ENCODE results near the gene ZBTB16.

The ZBTB16 gene

DNA sequence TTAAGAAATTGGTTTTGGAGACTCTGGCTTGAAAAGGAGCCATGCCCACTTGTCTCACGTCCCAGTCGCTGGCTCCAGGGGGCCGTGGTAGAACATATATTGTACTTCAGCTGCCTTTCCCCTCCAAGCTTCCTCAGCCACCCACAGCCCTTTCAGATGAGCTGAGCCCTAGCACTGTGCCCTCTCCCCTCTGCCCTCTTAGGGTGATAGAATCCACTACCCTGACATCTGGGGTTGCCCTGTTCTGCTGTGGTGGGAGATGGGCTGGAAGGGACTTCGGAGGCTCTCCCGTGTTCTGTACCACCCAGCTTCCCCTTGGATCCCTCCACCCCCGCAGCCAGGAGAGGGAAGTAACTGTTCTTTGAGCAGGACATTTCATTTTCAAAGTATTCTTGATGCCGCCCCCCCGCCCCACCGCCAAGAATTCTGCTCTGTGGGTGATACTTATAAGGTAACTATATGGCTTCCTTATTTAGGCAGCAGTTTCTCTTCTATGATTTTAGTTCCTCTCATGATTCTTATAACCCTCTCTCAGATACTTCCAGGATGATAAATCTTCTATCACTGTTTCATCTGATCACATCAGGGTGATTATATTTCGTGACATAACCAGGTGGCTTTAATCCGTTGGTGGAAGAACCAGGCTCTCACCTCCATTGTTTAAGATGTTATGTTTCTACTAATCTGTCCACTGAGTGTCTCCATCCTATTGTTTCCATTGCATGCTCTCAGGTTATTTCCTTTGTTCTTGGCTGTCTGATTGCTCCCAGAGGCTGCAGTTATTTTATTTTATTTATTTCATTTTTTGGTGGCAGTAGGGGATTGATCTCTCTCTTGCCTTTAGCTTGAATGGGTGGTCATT lies 24.1 kb downstream of the ZBTB16 start:
- no CpG with 5 or more reads among the region's 11 CpGs for WGBS, 2 donors (ENCODE audit: extremely low coverage in 2 of 2, insufficient read length in 2 of 2, insufficient replicate concordance in 1 of 2)
- no peak overlapping the region for H3K4me2 ChIP-seq (ENCODE audit: insufficient read depth, low read length, poor library complexity, severe bottlenecking)
- H2BK5ac ChIP-seq (ENCODE audit: low read length) = peak overlapping the region; percentile 9
- no peak overlapping the region for H2AK5ac ChIP-seq (ENCODE audit: low read depth, low read length)
- peak overlapping the region; percentile 23 for H3K18ac ChIP-seq (ENCODE audit: low read length)
- H3K36me3 ChIP-seq (replicated peaks in 1 of 2; ENCODE audit: control insufficient read depth in 2 of 2, insufficient read depth in 2 of 2, low read length in 2 of 2) = peaks cover 5 to 30% of the 10 kb centered on the region in 2 donors
- H2BK120ac ChIP-seq (ENCODE audit: low read depth, low read length) = no peak overlapping the region
- no peak overlapping the region for H2BK15ac ChIP-seq (ENCODE audit: low read length)
- H3K14ac ChIP-seq (ENCODE audit: low read length) = no peak overlapping the region
- no peak overlapping the region for H4K91ac ChIP-seq (ENCODE audit: low read depth, low read length, poor library complexity)
- no peak overlapping the region for H3K27ac ChIP-seq (replicated peaks; ENCODE audit: low read length)
- H3K4ac ChIP-seq (ENCODE audit: low read length) = no peak overlapping the region
- DNase-seq (ENCODE audit: low spot score) = no peak
- no peak overlapping the region for H2AFZ ChIP-seq (ENCODE audit: low read length)
- H3K9ac ChIP-seq (ENCODE audit: low read depth, low read length, poor library complexity) = no peak overlapping the region
- peaks cover 6% of the 10 kb centered on the region for H3K79me1 ChIP-seq (ENCODE audit: low read depth, low read length)
- no peak overlapping the region for H2BK12ac ChIP-seq (ENCODE audit: low read length)
- no peak overlapping the region for H4K8ac ChIP-seq (ENCODE audit: low read depth, low read length)
- no peak overlapping the region for H3K23ac ChIP-seq (ENCODE audit: low read depth, low read length, poor library complexity)
- no peaks in the 10 kb centered on the region for H3K9me3 ChIP-seq (replicated peaks in 1 of 2; ENCODE audit: control insufficient read depth in 2 of 2, insufficient read depth in 1 of 2, low read depth in 1 of 2, low read length in 2 of 2)
- H3K27me3 ChIP-seq (ENCODE audit: control insufficient read depth in 3 of 3, insufficient read depth in 3 of 3, low read depth in 1 of 3, low read length in 3 of 3) = no peaks in the 10 kb centered on the region
- H3K4me3 ChIP-seq (ENCODE audit: low read length in 2 of 2) = no peak overlapping the region
- peaks cover 20 to 38% of the 10 kb centered on the region in 2 donors for H3K4me1 ChIP-seq (ENCODE audit: control insufficient read depth in 2 of 2, insufficient read depth in 1 of 2, low read depth in 1 of 2, low read length in 2 of 2)

- H3K4me1 ChIP-seq (ENCODE audit: control insufficient read depth in 2 of 2, insufficient read depth in 1 of 2, low read depth in 1 of 2, low read length in 2 of 2) = peaks cover 13 to 40% of the 10 kb centered on the region in 2 donors
Measured at GRCh38 chr11:114084414-114084813, 24.9 kb downstream of the ZBTB16 start.

DNA sequence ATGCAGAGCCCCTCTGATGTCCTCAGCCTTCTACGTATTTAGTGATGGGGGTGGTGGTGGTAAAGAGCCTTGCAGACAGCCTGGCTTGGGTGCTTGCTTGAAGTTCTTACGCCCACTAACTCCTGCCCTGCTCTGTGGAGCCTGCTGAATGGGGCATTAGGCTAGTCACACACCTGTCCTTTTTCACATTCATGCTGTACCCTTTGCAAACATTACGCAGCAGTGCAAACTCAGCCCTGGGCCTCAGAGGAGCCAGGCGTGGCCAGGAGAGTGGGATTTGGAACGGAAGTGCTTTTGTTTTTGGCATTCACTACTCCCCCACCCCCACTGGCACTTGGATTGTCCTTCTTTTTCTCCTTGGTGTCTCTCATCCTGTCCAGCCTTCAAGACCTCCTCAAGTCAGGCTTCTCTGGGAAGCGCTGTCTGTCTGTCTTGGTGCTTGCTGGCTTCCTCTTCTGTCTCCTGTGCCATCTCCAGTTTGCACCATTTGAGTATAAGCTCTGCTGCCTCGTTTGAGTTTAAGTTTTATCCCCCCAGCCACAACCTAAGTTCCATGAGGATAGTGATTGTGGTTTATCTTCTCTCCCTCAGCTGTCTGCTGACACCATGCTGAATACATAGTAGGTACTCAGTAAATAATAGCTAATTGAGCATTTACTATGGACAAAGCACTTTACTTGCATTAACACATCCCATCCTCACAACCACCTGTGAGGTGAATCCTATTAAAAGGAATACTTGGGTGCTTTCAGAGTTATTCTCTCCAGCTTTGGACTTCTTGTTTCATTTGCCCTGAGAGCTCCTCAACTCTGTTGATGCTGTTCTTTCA lies 26.7 kb downstream of the ZBTB16 start:
- WGBS, 2 donors (ENCODE audit: extremely low coverage in 2 of 2, insufficient read length in 2 of 2, insufficient replicate concordance in 1 of 2) = no CpG with 5 or more reads among the region's 7 CpGs
- no peak overlapping the region for H3K4ac ChIP-seq (ENCODE audit: low read length)
- no peak overlapping the region for H3K23ac ChIP-seq (ENCODE audit: low read depth, low read length, poor library complexity)
- no peak overlapping the region for H4K91ac ChIP-seq (ENCODE audit: low read depth, low read length, poor library complexity)
- no peak overlapping the region for H2BK12ac ChIP-seq (ENCODE audit: low read length)
- no peak overlapping the region for H2BK5ac ChIP-seq (ENCODE audit: low read length)
- no peaks in the 10 kb centered on the region for H3K9me3 ChIP-seq (replicated peaks in 1 of 2; ENCODE audit: control insufficient read depth in 2 of 2, insufficient read depth in 1 of 2, low read depth in 1 of 2, low read length in 2 of 2)
- H3K14ac ChIP-seq (ENCODE audit: low read length) = no peak overlapping the region
- no peak overlapping the region for H2AFZ ChIP-seq (ENCODE audit: low read length)
- no peak overlapping the region for H3K4me3 ChIP-seq (ENCODE audit: low read length in 2 of 2)
- no peak overlapping the region for H3K4me2 ChIP-seq (ENCODE audit: insufficient read depth, low read length, poor library complexity, severe bottlenecking)
- no peak overlapping the region for H2BK120ac ChIP-seq (ENCODE audit: low read depth, low read length)
- no peak for DNase-seq (ENCODE audit: low spot score)
- H3K18ac ChIP-seq (ENCODE audit: low read length) = no peak overlapping the region
- H3K4me1 ChIP-seq (ENCODE audit: control insufficient read depth in 2 of 2, insufficient read depth in 1 of 2, low read depth in 1 of 2, low read length in 2 of 2) = peaks cover 14 to 44% of the 10 kb centered on the region in 2 donors
- peaks cover 5 to 35% of the 10 kb centered on the region in 2 donors for H3K36me3 ChIP-seq (replicated peaks in 1 of 2; ENCODE audit: control insufficient read depth in 2 of 2, insufficient read depth in 2 of 2, low read length in 2 of 2)
- no peak overlapping the region for H3K9ac ChIP-seq (ENCODE audit: low read depth, low read length, poor library complexity)
- no peak overlapping the region for H4K8ac ChIP-seq (ENCODE audit: low read depth, low read length)
- no peak overlapping the region for H2BK15ac ChIP-seq (ENCODE audit: low read length)
- peaks cover 5% of the 10 kb centered on the region for H3K79me1 ChIP-seq (ENCODE audit: low read depth, low read length)
- H2AK5ac ChIP-seq (ENCODE audit: low read depth, low read length) = no peak overlapping the region
- no peaks in the 10 kb centered on the region for H3K27me3 ChIP-seq (ENCODE audit: control insufficient read depth in 3 of 3, insufficient read depth in 3 of 3, low read depth in 1 of 3, low read length in 3 of 3)
- H3K27ac ChIP-seq (replicated peaks; ENCODE audit: low read length) = no peak overlapping the region

More at GRCh38 chr11:114084414-114084813, 24.9 kb downstream of the ZBTB16 start:
- Histone ChIP-seq H2BK15ac (ENCODE audit: low read length) (no peak overlapping the region), H3K14ac (ENCODE audit: low read length) (no peak overlapping the region), H3K4me2 (ENCODE audit: insufficient read depth, low read length, poor library complexity, severe bottlenecking) (no peak overlapping the region), H3K4me3 (ENCODE audit: low read length in 2 of 2) (no peak overlapping the region), H4K8ac (ENCODE audit: low read depth, low read length) (no peak overlapping the region), H3K9me3 (replicated peaks in 1 of 2; ENCODE audit: control insufficient read depth in 2 of 2, insufficient read depth in 1 of 2, low read depth in 1 of 2, low read length in 2 of 2) (no peaks in the 10 kb centered on the region), H2AK5ac (ENCODE audit: low read depth, low read length) (no peak overlapping the region), H2AFZ (ENCODE audit: low read length) (no peak overlapping the region), H3K9ac (ENCODE audit: low read depth, low read length, poor library complexity) (no peak overlapping the region), H3K23ac (ENCODE audit: low read depth, low read length, poor library complexity) (no peak overlapping the region), H2BK12ac (ENCODE audit: low read length) (no peak overlapping the region), H3K79me1 (ENCODE audit: low read depth, low read length) (peaks cover 6% of the 10 kb centered on the region), H4K91ac (ENCODE audit: low read depth, low read length, poor library complexity) (no peak overlapping the region), H2BK5ac (ENCODE audit: low read length) (no peak overlapping the region), H3K4ac (ENCODE audit: low read length) (no peak overlapping the region), H3K27me3 (ENCODE audit: control insufficient read depth in 3 of 3, insufficient read depth in 3 of 3, low read depth in 1 of 3, low read length in 3 of 3) (no peaks in the 10 kb centered on the region), H3K27ac (replicated peaks; ENCODE audit: low read length) (no peak overlapping the region), H2BK120ac (ENCODE audit: low read depth, low read length) (no peak overlapping the region), H3K18ac (ENCODE audit: low read length) (no peak overlapping the region), H3K36me3 (replicated peaks in 1 of 2; ENCODE audit: control insufficient read depth in 2 of 2, insufficient read depth in 2 of 2, low read length in 2 of 2) (peaks cover 5 to 37% of the 10 kb centered on the region in 2 donors)
- DNase-seq (ENCODE audit: low spot score) = no peak
- WGBS, 2 donors (ENCODE audit: extremely low coverage in 2 of 2, insufficient read length in 2 of 2, insufficient replicate concordance in 1 of 2) = no CpG with 5 or more reads among the region's 4 CpGs

GRCh38 chr11:114087025-114087424 lies 27.5 kb downstream of the ZBTB16 start:
- Histone ChIP-seq H3K4ac (ENCODE audit: low read length) (no peak overlapping the region), H3K9me3 (replicated peaks in 1 of 2; ENCODE audit: control insufficient read depth in 2 of 2, insufficient read depth in 1 of 2, low read depth in 1 of 2, low read length in 2 of 2) (no peaks in the 10 kb centered on the region), H3K4me2 (ENCODE audit: insufficient read depth, low read length, poor library complexity, severe bottlenecking) (no peak overlapping the region), H3K27ac (replicated peaks; ENCODE audit: low read length) (no peak overlapping the region), H3K9ac (ENCODE audit: low read depth, low read length, poor library complexity) (no peak overlapping the region), H3K27me3 (ENCODE audit: control insufficient read depth in 3 of 3, insufficient read depth in 3 of 3, low read depth in 1 of 3, low read length in 3 of 3) (no peaks in the 10 kb centered on the region), H3K79me1 (ENCODE audit: low read depth, low read length) (peaks cover 3% of the 10 kb centered on the region), H2BK5ac (ENCODE audit: low read length) (no peak overlapping the region), H3K18ac (ENCODE audit: low read length) (no peak overlapping the region), H2BK120ac (ENCODE audit: low read depth, low read length) (no peak overlapping the region), H4K91ac (ENCODE audit: low read depth, low read length, poor library complexity) (no peak overlapping the region), H2AK5ac (ENCODE audit: low read depth, low read length) (no peak overlapping the region), H3K4me3 (ENCODE audit: low read length in 2 of 2) (no peak overlapping the region), H3K4me1 (ENCODE audit: control insufficient read depth in 2 of 2, insufficient read depth in 1 of 2, low read depth in 1 of 2, low read length in 2 of 2) (peaks cover 18 to 47% of the 10 kb centered on the region in 2 donors), H4K8ac (ENCODE audit: low read depth, low read length) (no peak overlapping the region), H2BK15ac (ENCODE audit: low read length) (no peak overlapping the region), H3K14ac (ENCODE audit: low read length) (no peak overlapping the region), H3K23ac (ENCODE audit: low read depth, low read length, poor library complexity) (no peak overlapping the region), H3K36me3 (replicated peaks in 1 of 2; ENCODE audit: control insufficient read depth in 2 of 2, insufficient read depth in 2 of 2, low read length in 2 of 2) (peaks cover 5 to 33% of the 10 kb centered on the region in 2 donors), H2BK12ac (ENCODE audit: low read length) (no peak overlapping the region), H2AFZ (ENCODE audit: low read length) (no peak overlapping the region)
- WGBS, 2 donors (ENCODE audit: extremely low coverage in 2 of 2, insufficient read length in 2 of 2, insufficient replicate concordance in 1 of 2) = no CpG with 5 or more reads among the region's 5 CpGs
- DNase-seq (ENCODE audit: low spot score) = no peak

Data from neuronal stem cell (in vitro differentiated cells).